ENCODE measurements around the gene MTNR1B.
A peak's percentile ranks its signal among the peaks of the same experiment; 100 is the strongest.

The MTNR1B gene

GRCh38 chr11:93020248-93021046 is 51.0 kb downstream of the MTNR1B start:
- H3K4me1 ChIP-seq (ENCODE audit: control insufficient read depth, insufficient read depth, low read length), result no peaks in the 10 kb centered on the region
- H3K27ac ChIP-seq (ENCODE audit: extremely low read depth, low read depth, low read length), result no peak overlapping the region
- H3K4me3 ChIP-seq (ENCODE audit: low read depth, low read length), result no peak overlapping the region
- no peak for TF ChIP-seq ZFP41 (tag by site-specific recombination; IDR thresholded peaks at IDR 0.05; ENCODE audit: borderline replicate concordance)
- TF ChIP-seq ZNF362 (tag by site-specific recombination; IDR thresholded peaks at IDR 0.05), result no peak
- 0 out of 2 replicates have a peak, but pooled peaks have one; percentile 29 for TF ChIP-seq SCRT2 (tag by site-specific recombination; IDR thresholded peaks at IDR 0.05)
- H3K36me3 ChIP-seq (ENCODE audit: control insufficient read depth in 2 of 2, insufficient read depth in 1 of 2, low read length in 2 of 2), result no peaks in the 10 kb centered on the region
- ChIA-PET CTCF (no interaction called here), POLR2A (no interaction called here)
- no peaks in the 10 kb centered on the region for H3K9me3 ChIP-seq (ENCODE audit: control insufficient read depth, insufficient read depth, low read depth, low read length)

- no peak for TF ChIP-seq ZNF792 (tag by site-specific recombination; IDR thresholded peaks at IDR 0.05)
- no peak for TF ChIP-seq ZNF776 (tag by site-specific recombination; IDR thresholded peaks at IDR 0.05; ENCODE audit: borderline replicate concordance)
- no peak for TF ChIP-seq MEIS1 (CRISPR knock-in tag; IDR thresholded peaks at IDR 0.05; ENCODE audit: borderline replicate concordance)
- no peak for TF ChIP-seq ZSCAN23 (tag by site-specific recombination; IDR thresholded peaks at IDR 0.05)
- TF ChIP-seq GLI2 (tag by site-specific recombination; IDR thresholded peaks at IDR 0.05; ENCODE audit: borderline replicate concordance, low read depth), result no peak
- no peak for TF ChIP-seq AEBP2 (tag by site-specific recombination; IDR thresholded peaks at IDR 0.05; ENCODE audit: borderline replicate concordance)
- TF ChIP-seq ZNF132 (tag by site-specific recombination; IDR thresholded peaks at IDR 0.05; ENCODE audit: borderline replicate concordance), result no peak
- TF ChIP-seq SP2 (tag by site-specific recombination; IDR thresholded peaks at IDR 0.05), result no peak
- TF ChIP-seq ZNF514 (tag by site-specific recombination; IDR thresholded peaks at IDR 0.05), result no peak
- no peak overlapping the region for H3K27ac ChIP-seq (ENCODE audit: extremely low read depth, low read depth, low read length)
- POLR2A ChIA-PET, result no interaction called here
- H3K36me3 ChIP-seq (ENCODE audit: control insufficient read depth in 2 of 2, insufficient read depth in 1 of 2, low read length in 2 of 2), result no peaks in the 10 kb centered on the region
- CTCF ChIA-PET, result interaction anchor here (0.6 kb wide), 1 partner anchor 75 kb away, joined by 3 read pairs; no protein-coding TSS in a partner anchor
- no peak overlapping the region for H3K4me3 ChIP-seq (ENCODE audit: low read depth, low read length)
- H3K4me1 ChIP-seq (ENCODE audit: control insufficient read depth, insufficient read depth, low read length), result no peaks in the 10 kb centered on the region
- no peaks in the 10 kb centered on the region for H3K9me3 ChIP-seq (ENCODE audit: control insufficient read depth, insufficient read depth, low read depth, low read length)
Measured at GRCh38 chr11:93024369-93024768, 54.9 kb downstream of the MTNR1B start.

- H3K4me3 ChIP-seq (ENCODE audit: low read depth, low read length), result no peak overlapping the region
- no peaks in the 10 kb centered on the region for H3K36me3 ChIP-seq (ENCODE audit: control insufficient read depth in 2 of 2, insufficient read depth in 1 of 2, low read length in 2 of 2)
- H3K27ac ChIP-seq (ENCODE audit: extremely low read depth, low read depth, low read length), result no peak overlapping the region
- ChIA-PET CTCF (no interaction called here), POLR2A (no interaction called here)
- TF ChIP-seq ZNF48 (tag by site-specific recombination; IDR thresholded peaks at IDR 0.05) (no peak), ZNF169 (tag by site-specific recombination; IDR thresholded peaks at IDR 0.05) (no peak), ZNF658 (tag by site-specific recombination; IDR thresholded peaks at IDR 0.05) (no peak), ZNF398 (tag by site-specific recombination; IDR thresholded peaks at IDR 0.05) (no peak), ZBTB17 (tag by site-specific recombination; IDR thresholded peaks at IDR 0.05) (no peak), TSHZ1 (tag by site-specific recombination; IDR thresholded peaks at IDR 0.05; ENCODE audit: borderline replicate concordance) (no peak), GFI1B (tag by site-specific recombination; IDR thresholded peaks at IDR 0.05) (no peak), ZNF121 (tag by site-specific recombination; IDR thresholded peaks at IDR 0.05) (no peak)
- no peaks in the 10 kb centered on the region for H3K4me1 ChIP-seq (ENCODE audit: control insufficient read depth, insufficient read depth, low read length)
- no peaks in the 10 kb centered on the region for H3K9me3 ChIP-seq (ENCODE audit: control insufficient read depth, insufficient read depth, low read depth, low read length)
Measured at GRCh38 chr11:93025558-93026255, 56.3 kb downstream of the MTNR1B start.
